NCI-H526 treated with DMSO at 0.1 percent for 48 hours (cell line): ENCODE data around the gene ARHGEF7.

Source experiments
- DNase-seq: peaks from one replicate; lab custom pipeline; 2025; lab: John Stamatoyannopoulos, UW

ARHGEF7 gene

GRCh38 chr13:111111376-111111937, 3.7 kb upstream of the ARHGEF7 start:
- DNase-seq: no peak

GRCh38 chr13:111112196-111112595, 2.9 kb upstream of the ARHGEF7 start:
- no peak for DNase-seq

- DNase-seq: peak; percentile 47
Observed at GRCh38 chr13:111114362-111115060, 599 bp upstream of the ARHGEF7 start.

- DNase-seq: no peak
Observed at GRCh38 chr13:111115965-111116521, 933 bp downstream of the ARHGEF7 start.

GRCh38 chr13:111116856-111117255, 1.7 kb downstream of the ARHGEF7 start:
- DNase-seq: no peak

- no peak for DNase-seq
Observed at GRCh38 chr13:111117289-111117688, 2.2 kb downstream of the ARHGEF7 start.

GRCh38 chr13:111117961-111118360, 2.9 kb downstream of the ARHGEF7 start:
- DNase-seq: no peak

- DNase-seq: no peak
Observed at GRCh38 chr13:111118898-111119607, 3.9 kb downstream of the ARHGEF7 start.

- DNase-seq: no peak
Observed at GRCh38 chr13:111119966-111120365, 4.9 kb downstream of the ARHGEF7 start.

- DNase-seq: no peak
Observed at GRCh38 chr13:111120422-111120821, 5.3 kb downstream of the ARHGEF7 start.

GRCh38 chr13:111120913-111121312, 5.8 kb downstream of the ARHGEF7 start:
- DNase-seq: no peak

- DNase-seq: no peak
Observed at GRCh38 chr13:111121506-111121905, 6.4 kb downstream of the ARHGEF7 start.

GRCh38 chr13:111122056-111122455, 6.9 kb downstream of the ARHGEF7 start:
- no peak for DNase-seq

- DNase-seq: no peak
Observed at GRCh38 chr13:111122631-111123030, 7.5 kb downstream of the ARHGEF7 start.

- DNase-seq: no peak
Observed at GRCh38 chr13:111123221-111123620, 8.1 kb downstream of the ARHGEF7 start.

GRCh38 chr13:111123649-111124048, 8.5 kb downstream of the ARHGEF7 start:
- DNase-seq: no peak

- no peak for DNase-seq
Observed at GRCh38 chr13:111126509-111126908, 11.4 kb downstream of the ARHGEF7 start.

GRCh38 chr13:111129465-111130115, 14.5 kb downstream of the ARHGEF7 start:
- DNase-seq: no peak

- DNase-seq: no peak
Observed at GRCh38 chr13:111130116-111130508, 15.0 kb downstream of the ARHGEF7 start.

- DNase-seq: no peak
Observed at GRCh38 chr13:111131048-111131447, 15.9 kb downstream of the ARHGEF7 start.

GRCh38 chr13:111131611-111132010, 16.5 kb downstream of the ARHGEF7 start:
- DNase-seq: no peak

GRCh38 chr13:111132948-111133347, 17.8 kb downstream of the ARHGEF7 start:
- no peak for DNase-seq
